HG03103 (cell line): Measurements from ENCODE around the gene SHB.
"Not testable (repeated sequence)": the region's sequence is repeated elsewhere in the genome, so short reads cannot be mapped to it uniquely, and the experiment has no call there.

Experiments used
- ATAC-seq: cut with Tn5 transposase; IDR thresholded peaks from one replicate; pipeline ENCODE4 v1.9.1; 2021; ENCODE audit warnings: low read depth; ENCODE audit not compliant: unreplicated experiment

SHB gene

GRCh38 chr9:37972351-37972848, 96.6 kb downstream of the SHB start:
- ATAC-seq: no peak

- no peak for ATAC-seq
Observed at GRCh38 chr9:37971691-37972090, 97.3 kb downstream of the SHB start.

- no peak for ATAC-seq
Observed at GRCh38 chr9:37971108-37971459, 97.9 kb downstream of the SHB start.

- ATAC-seq: no peak
Observed at GRCh38 chr9:37970301-37971107, 98.5 kb downstream of the SHB start.

- no peak for ATAC-seq
Observed at GRCh38 chr9:37969558-37970300, 99.3 kb downstream of the SHB start.

- no peak for ATAC-seq
Observed at GRCh38 chr9:37969130-37969529, 99.9 kb downstream of the SHB start.

- no peak for ATAC-seq
Observed at GRCh38 chr9:37968228-37968701, 100.8 kb downstream of the SHB start.

GRCh38 chr9:37967761-37968080, 101.3 kb downstream of the SHB start:
- no peak for ATAC-seq

- ATAC-seq: no peak
Observed at GRCh38 chr9:37967014-37967760, 101.8 kb downstream of the SHB start.

GRCh38 chr9:37966412-37967013, 102.5 kb downstream of the SHB start:
- ATAC-seq: no peak

GRCh38 chr9:37965676-37966345, 103.2 kb downstream of the SHB start:
- not testable (repeated sequence) for ATAC-seq

GRCh38 chr9:37965116-37965515, 103.9 kb downstream of the SHB start:
- ATAC-seq: no peak

GRCh38 chr9:37964740-37965081, 104.3 kb downstream of the SHB start:
- ATAC-seq: no peak

- no peak for ATAC-seq
Observed at GRCh38 chr9:37963936-37964739, 104.9 kb downstream of the SHB start.

- ATAC-seq: no peak
Observed at GRCh38 chr9:37961351-37961750, 107.7 kb downstream of the SHB start.

GRCh38 chr9:37960631-37961030, 108.4 kb downstream of the SHB start:
- ATAC-seq: no peak

GRCh38 chr9:37959976-37960375, 109.1 kb downstream of the SHB start:
- no peak for ATAC-seq

- no peak for ATAC-seq
Observed at GRCh38 chr9:37958154-37958553, 110.9 kb downstream of the SHB start.

- no peak for ATAC-seq
Observed at GRCh38 chr9:37957664-37957953, 111.4 kb downstream of the SHB start.
